ENCODE results near the gene STK24. TPM values are rescaled to one million over a fixed set of nuclear protein-coding genes. Genes with fewer than 3 reads are reported as not detected.
"Not testable (repeated sequence)": the region's sequence is repeated elsewhere in the genome, so short reads cannot be mapped to it uniquely, and the experiment has no call there.

Gene STK24
- total and polyA plus RNA-seq, 7 donors = 27.2 to 58.1 (median 34.3) TPM

GRCh38 chr13:98595134-98595533 lies 18.2 kb upstream of the STK24 start:
- TF ChIP-seq CTCF (IDR thresholded peaks at IDR 0.05) = no peak
- Histone ChIP-seq H3K9me3 (no peaks in the 10 kb centered on the region), H3K27me3 (ENCODE audit: insufficient read depth in 3 of 3, low read length in 2 of 3) (no peaks in the 10 kb centered on the region), H3K4me3 (no peak overlapping the region), H3K36me3 (ENCODE audit: insufficient read depth in 1 of 2, low read depth in 1 of 2) (no peaks in the 10 kb centered on the region), H3K27ac (no peak overlapping the region), H3K4me1 (no peaks in the 10 kb centered on the region)
- 83 to 89% (median 86%) methylated on average over 3 of the region's 3 CpGs for WGBS, 3 donors
- DNase-seq (no peak), ATAC-seq (no peak)
- intact Hi-C loops (cut with DNase I) = no loop called here

DNA sequence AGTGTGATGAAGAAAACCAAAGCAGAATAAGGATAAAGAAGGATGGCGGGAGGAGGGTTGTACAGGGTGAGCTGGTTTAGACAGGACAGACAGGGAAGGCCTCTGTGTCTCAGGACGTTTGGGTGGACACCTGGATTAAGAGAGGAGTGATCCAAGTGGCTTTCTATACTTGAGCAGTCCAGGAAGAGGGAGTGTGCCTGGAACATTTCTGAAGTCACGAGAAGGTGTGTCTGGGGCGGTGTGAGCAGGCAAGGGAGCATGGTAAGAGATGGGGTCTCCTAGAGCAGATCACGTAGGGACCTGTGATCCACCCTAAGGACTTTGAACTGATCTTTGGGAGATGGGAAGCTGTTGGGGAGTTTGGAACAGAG lies 15.4 kb upstream of the STK24 start:
- H3K27me3 ChIP-seq (ENCODE audit: insufficient read depth in 3 of 3, low read length in 2 of 3) = no peaks in the 10 kb centered on the region
- WGBS, 3 donors = 77 to 79% (median 78%) methylated on average over 5 of the region's 5 CpGs
- intact Hi-C loops (cut with DNase I) = no loop called here
- TF ChIP-seq CTCF (IDR thresholded peaks at IDR 0.05) = no peak
- ATAC-seq (no peak), DNase-seq (no peak)
- H3K27ac ChIP-seq = no peak overlapping the region
- no peaks in the 10 kb centered on the region for H3K4me1 ChIP-seq
- no peaks in the 10 kb centered on the region for H3K36me3 ChIP-seq (ENCODE audit: insufficient read depth in 1 of 2, low read depth in 1 of 2)
- H3K9me3 ChIP-seq = no peaks in the 10 kb centered on the region
- H3K4me3 ChIP-seq = no peak overlapping the region

DNA sequence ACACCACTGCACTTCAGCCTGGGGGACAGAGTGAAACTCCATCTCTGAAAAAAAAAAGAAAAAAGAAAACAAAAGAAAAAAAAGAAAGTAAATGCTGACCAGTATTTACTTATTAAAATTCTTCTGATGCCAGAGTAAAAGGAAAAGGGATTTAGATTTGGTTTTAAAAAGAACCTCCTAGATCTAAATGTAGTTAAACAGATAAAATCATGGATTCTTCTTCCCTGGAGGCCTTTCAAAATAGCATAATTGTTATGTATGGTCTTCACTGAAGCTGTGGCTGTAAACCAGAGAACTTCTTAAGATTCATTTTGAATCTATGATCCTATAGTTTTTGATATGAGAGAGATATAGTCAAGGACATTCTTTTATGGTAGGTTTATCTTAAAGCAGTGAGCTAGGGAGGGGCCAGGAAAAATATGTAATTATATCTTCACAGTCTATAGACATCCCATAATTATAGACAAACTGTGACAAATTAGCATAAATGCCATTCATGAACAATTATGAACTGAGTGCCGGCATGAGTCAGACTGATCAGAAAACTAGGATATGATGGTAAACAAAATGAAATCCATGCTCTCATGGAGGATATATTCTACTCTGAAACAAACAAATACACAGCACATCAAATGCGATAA lies 14.9 kb upstream of the STK24 start:
- no peak overlapping the region for H3K27ac ChIP-seq
- H3K36me3 ChIP-seq (ENCODE audit: insufficient read depth in 1 of 2, low read depth in 1 of 2) = no peaks in the 10 kb centered on the region
- DNase-seq (no peak), ATAC-seq (no peak)
- no peaks in the 10 kb centered on the region for H3K9me3 ChIP-seq
- 83 to 92% (median 86%) methylated on average over 2 of the region's 2 CpGs for WGBS, 3 donors
- no peaks in the 10 kb centered on the region for H3K27me3 ChIP-seq (ENCODE audit: insufficient read depth in 3 of 3, low read length in 2 of 3)
- H3K4me3 ChIP-seq = no peak overlapping the region
- no peaks in the 10 kb centered on the region for H3K4me1 ChIP-seq
- TF ChIP-seq CTCF (IDR thresholded peaks at IDR 0.05) = no peak
- intact Hi-C loops (cut with DNase I) = no loop called here

GRCh38 chr13:98590471-98590870 lies 13.6 kb upstream of the STK24 start:
- H3K4me3 ChIP-seq; DNase-seq; intact Hi-C loops (cut with DNase I); H3K4me1 ChIP-seq; H3K9me3 ChIP-seq; ATAC-seq; H3K27ac ChIP-seq; H3K27me3 ChIP-seq (ENCODE audit: insufficient read depth in 3 of 3, low read length in 2 of 3); H3K36me3 ChIP-seq (ENCODE audit: insufficient read depth in 1 of 2, low read depth in 1 of 2): not testable (repeated sequence)
- WGBS, 3 donors = 96 to 97% (median 97%) methylated on average over 6 of the region's 6 CpGs

GRCh38 chr13:98589516-98589915 lies 12.6 kb upstream of the STK24 start:
- ATAC-seq; H3K4me3 ChIP-seq; H3K27me3 ChIP-seq (ENCODE audit: insufficient read depth in 3 of 3, low read length in 2 of 3); DNase-seq; H3K9me3 ChIP-seq; H3K27ac ChIP-seq; H3K4me1 ChIP-seq; H3K36me3 ChIP-seq (ENCODE audit: insufficient read depth in 1 of 2, low read depth in 1 of 2); intact Hi-C loops (cut with DNase I): not testable (repeated sequence)
- WGBS, 3 donors = 87 to 96% (median 92%) methylated on average over 12 of the region's 12 CpGs
